Activated CD8-positive, alpha-beta memory T cell treated with anti-CD3 and anti-CD28 coated beads, Interleukin-2, amount 50 U/mL, for 1 hour (primary cell): Measurements from ENCODE around the gene SEMA6A.

Experiments used
- DNase-seq: peaks from one replicate; pipeline ENCODE4 v3.0.0-alpha.2; 2020; ENCODE audit errors: extremely low read depth

The SEMA6A gene

DNA sequence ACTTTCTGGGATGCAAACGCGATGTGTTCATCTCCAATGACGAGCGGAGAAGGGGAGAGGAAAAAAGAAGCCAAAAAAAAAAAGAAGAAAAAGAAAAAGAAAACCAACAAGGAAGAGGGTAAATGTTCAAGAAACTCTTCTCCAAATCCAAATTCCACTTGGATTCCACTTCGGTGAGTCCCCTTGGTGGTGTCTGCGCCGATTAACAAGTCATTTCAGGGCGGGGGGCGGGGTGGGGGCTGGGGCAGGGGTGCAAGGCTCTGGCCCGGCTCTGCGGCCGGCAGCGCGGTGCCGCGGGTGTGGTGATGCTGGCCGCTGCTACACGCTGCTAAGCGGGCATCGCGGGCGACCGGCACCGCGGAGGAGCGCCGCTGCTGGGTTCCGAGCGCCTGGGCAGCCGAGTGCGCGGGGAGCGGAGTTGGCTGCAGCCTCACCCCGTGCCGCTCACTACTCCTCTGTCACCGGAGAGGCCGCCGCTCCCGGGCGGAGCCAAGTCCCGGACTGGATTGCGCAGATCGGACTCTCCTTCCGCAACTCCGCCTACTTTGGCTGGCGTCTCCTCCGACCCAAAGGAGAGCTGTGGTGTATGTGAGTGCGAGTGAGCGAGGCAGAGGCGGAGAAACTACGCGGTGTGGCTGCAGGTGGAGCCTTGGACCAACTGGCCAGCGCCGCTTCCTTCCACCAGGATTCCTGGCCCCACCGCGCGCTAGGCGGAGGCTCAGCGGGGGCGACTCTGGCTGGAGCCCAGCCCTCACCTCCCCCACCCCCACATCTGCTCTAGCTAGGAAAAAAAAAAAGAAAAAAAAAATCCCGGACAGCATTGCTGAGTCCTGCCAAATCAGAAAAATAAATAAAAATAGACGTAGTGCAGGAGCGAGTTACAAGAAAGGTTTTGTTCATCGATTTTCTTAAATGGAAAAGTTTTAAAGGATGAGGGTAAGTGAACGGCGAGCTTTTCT, at the start of gene SEMA6A:
TSS of gene SEMA6A (minus strand) at position 457 of the 959 bp plus-strand sequence. CDS start 69,879 bp downstream, outside the sequence.
- no peak for DNase-seq

- DNase-seq = no peak
Observed at GRCh38 chr5:116622375-116623050, 47.9 kb upstream of the SEMA6A start.

- no peak for DNase-seq
Observed at GRCh38 chr5:116621599-116621998, 47.0 kb upstream of the SEMA6A start.

- DNase-seq = no peak
Observed at GRCh38 chr5:116616876-116617275, 42.3 kb upstream of the SEMA6A start.

- DNase-seq = no peak
Observed at GRCh38 chr5:116614603-116614920, 39.9 kb upstream of the SEMA6A start.

- no peak for DNase-seq
Observed at GRCh38 chr5:116613445-116613844, 38.8 kb upstream of the SEMA6A start.

DNA sequence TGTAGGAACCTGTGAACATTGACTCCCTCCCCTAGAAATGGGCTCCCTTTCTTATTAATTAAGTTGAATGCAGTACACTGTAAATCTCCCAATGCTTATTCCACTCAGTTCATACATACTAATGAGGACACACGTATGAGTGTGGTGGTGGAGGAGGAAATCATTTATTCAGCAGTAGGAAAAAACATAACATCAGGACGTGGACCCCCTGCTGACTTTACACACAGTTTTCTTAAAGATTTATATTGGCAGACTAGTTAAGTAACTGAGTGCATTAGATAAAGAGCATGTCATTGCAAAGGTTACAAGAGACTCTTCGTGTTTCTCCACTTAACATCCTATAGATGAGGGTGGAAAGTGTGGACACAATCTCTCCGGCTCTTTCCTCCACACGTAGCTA, 37.8 kb upstream of the SEMA6A start:
- DNase-seq = no peak

DNA sequence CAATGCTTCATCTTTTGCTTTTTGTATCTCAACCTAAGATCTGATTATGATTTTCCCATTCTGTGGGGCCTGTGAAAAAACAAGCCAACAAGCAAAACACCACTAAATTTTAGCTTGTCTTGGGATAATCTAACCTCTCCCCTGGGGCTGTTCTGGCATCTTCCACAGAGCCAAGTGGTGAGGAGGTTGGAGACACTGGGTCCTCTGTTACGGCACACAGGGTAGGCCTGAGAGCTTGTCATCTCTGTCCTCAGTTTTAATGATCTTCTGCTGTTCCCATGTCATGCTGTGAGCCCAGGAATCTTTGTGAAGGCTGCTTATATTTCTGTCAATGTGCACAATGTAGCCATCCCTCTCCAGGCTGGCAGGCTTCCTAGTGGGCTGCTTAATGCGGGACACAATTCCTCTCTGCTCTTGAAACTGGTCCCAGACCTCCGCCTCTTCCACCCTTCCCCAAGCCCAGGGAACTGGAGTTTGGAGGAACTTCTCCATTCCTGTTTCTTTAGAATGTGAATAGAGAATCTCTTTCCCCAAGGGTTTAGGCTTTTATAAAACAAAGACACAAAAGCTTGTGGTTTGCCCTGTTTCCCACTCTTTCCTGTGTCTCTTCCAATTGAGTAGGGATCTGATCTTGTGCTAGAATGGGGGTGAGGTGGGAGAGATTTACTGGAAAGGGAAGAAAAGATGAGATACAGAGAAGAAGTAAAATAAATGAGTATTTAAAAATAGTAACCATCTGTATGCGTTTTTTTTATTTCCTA, 30.9 kb upstream of the SEMA6A start:
- no peak for DNase-seq

DNA sequence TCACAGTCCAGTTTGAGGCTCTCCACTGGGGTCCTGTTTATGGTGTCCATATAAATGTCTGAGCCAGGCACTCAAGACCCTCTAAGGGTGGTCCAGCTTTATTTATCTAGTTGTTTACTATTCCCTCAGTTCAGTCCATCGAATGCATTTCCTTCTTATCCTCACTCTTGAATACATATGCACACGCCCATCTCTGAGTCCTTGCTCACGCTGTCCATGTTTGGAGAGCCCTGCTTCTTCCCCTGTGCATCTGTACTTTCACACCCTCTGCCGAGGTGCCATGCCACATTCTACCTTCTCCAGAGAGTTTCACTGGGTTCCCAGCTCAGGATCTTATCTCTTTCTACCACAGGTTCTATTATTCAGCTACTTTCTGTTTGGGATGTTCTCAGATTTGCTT, 30.2 kb upstream of the SEMA6A start:
- DNase-seq = no peak

DNA sequence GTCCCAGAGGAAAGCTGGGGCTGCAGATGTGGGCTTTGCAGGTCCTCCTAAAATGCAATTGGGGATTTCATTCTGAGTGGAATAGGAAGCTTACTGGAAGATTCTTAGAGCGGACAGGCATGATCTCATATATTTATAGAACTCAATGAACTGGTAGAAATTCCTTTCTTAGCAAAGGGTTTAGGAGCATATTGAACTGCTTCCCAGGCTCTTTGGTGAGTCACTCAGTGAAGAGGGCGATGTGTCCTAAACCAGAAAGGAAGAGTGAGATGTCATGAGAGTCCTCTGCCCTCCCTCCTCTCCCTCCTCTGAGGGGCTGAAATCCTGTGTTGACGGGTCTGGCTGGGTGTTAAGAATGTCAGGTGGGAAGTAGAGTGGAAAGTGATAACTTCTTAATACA, 26.3 kb upstream of the SEMA6A start:
- DNase-seq = no peak

DNA sequence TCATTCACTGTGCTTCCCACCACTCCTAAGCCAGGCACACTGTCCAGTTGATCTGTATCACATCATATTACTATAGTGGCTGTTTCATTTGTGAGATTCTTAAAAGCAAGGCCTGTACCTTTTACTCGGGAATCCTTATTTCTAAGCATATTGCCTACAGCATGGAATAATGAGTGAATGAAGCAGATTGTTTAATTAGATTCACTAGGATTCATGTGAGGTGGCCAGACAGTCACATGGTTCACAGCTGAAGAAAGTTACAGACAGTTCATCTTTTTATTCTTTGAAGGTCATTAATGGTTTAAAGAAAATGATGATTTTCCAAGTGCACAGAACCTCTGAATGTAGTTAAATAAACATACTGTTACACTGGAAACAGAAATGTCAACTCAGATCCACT, 24.3 kb upstream of the SEMA6A start:
- DNase-seq = no peak

DNA sequence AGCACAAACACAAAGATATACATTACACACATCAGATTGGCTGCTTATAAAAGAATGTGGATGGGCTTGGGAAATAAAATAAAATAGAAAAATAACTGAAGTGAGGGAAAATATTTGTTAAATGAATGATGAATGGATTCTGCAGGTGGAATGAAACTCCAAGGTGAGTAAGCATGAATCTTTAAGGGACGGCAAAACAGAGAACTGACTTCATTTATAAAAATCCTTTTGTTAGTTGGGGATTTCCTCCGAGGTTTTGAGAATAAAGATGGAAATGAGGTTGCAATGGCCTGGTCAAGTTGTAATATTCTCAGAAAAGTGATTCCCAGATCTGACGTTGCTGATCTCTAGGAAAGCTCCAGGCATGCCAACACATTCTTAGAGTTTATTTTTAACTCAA, 20.9 kb upstream of the SEMA6A start:
- DNase-seq = no peak

DNA sequence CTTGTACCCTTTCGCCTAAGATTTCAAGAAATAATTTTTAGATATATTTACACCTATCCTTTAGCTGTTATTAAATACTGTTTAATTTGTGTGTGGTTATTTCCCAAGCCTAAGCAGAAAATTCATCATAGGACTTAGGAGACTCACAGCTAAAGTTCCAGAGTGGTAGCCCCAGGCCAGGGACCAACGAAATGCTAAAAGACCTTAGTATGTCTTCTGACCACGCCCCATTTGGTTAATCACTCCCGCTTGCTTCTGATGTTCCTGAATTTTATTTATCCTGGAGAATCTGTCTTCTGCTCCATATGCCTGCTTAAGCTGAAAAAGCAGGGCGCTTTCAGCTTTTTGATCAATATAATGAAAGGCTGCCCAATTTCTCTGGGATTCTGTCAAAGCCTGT, 18.7 kb upstream of the SEMA6A start:
- DNase-seq = no peak

GRCh38 chr5:116585227-116585626, 10.6 kb upstream of the SEMA6A start:
- no peak for DNase-seq

DNA sequence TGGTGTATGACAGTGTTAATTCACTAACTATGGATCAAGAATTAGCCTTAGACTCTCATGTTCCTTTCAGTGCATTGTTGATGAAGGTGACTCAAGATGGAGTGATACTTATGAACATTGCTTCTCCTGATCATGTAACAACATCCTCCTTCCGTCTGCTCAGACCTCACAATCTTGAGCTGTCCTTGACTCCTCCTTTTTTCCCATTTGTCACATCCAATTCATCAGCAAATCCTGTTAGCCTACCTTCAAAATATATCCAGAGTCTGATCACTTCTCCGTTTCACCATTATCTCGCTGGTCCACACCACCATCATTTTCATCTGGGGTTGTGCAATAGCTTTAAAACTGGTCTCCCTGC, 9.2 kb upstream of the SEMA6A start:
- no peak for DNase-seq

- DNase-seq = no peak
Observed at GRCh38 chr5:116583085-116583861, 8.7 kb upstream of the SEMA6A start.

DNA sequence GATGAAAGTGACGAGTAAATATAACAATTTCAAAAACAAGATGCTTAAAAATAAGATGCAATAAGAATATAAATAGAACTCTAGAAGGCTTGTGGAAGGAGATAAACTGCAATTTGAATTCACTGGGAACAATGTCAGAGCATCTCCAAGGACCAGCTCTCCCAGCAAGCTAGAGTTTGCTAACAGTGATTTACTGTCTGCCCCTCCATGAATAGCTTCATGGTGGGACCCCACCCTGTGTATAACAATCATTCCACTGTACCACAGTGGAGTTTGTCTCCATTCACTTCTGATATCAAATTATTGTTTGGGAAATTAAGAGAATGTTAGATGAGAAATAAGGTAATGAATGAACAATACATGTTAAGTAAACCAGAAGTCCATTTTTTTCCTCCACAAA, 7.3 kb upstream of the SEMA6A start:
- no peak for DNase-seq

GRCh38 chr5:116579144-116579543, 4.5 kb upstream of the SEMA6A start:
- DNase-seq = no peak

DNA sequence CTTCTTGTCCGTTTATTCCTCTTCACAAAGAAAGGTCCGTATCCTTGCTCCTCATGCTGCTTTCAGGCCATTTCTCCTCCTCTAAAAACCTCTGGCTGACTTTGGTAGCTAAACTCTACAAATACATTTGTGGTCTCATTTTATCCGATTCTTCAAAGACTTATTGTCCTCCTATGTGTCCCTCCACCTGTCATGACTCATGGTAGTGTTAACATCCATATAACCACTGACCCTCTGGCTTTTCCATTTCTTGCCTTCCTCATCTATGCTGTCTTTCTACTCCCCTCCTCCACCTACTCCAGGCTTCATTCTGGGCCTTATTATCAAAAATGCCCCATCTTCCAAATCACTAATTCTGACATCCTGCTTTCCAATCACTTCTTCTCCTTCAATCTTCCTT, 4.1 kb upstream of the SEMA6A start:
- DNase-seq = no peak

DNA sequence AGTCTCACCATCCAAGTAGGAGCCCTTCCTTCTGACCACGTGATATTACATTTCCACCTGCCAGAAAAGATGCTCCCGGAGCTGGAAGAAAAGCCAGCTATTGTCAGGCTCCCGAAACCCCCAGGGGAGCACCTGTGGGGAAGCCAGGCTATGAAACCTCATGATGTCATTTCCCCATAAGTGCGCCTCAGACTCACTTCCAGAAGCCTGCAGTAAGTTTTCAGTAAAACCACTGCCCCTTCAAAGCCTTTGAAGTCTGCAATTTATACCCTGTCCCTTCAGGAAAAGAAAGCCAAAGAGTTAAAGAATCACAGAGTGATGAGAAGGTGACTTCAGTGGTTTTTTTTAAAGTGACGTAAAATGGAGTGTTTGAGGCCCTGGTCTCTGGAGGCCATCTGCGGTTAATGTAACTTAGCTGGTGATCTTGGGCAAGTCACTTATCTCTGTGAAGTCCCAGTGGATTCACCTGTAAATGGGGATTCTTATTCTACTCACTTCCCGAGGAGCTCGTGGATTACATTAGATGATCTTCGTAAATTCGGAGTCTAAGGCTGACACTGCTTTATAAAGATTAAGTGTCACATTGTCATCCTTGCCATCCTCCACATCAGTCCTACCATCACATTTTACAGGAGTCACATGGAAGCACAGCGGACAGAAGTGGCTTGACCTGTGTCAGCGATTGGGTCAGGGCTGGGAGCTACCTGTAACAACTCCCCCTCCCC, 2.6 kb upstream of the SEMA6A start:
- DNase-seq = no peak

DNA sequence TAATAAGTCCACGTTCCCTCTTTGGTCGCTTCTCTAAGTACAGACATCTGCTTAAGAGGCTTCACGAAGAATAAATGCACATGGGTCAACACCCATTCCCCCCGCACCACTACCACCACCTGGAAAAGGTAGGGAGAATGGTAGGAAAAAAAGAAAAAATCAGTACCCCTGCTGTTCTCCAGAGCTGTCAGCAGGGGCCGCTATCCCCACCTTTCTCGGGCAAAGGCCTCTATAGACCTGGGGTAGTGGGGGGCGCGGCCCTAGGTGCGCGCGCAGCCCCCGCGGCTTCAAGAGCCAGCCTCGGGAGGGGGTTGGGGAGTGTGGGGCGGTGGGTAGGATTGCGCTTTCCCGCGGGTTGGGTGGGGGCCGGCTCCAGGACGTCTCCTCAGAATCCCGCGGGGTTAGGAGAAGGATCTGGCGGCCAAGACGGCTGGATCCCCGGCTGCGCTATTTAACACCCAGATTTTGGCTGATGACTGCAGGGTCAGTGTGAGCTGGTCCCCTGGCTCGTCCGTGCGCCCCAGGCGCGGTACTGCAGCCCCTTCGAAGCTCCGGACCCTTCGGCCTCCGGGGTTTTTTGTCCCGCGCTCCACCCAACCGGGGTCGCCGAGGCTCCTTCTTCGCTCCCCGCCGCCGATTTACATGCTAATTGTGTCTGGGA, 1.6 kb upstream of the SEMA6A start:
- no peak for DNase-seq
